ENCODE measurements around the gene CD302.

- TF ChIP-seq POLR2AphosphoS5 (IDR thresholded peaks at IDR 0.05) = no peak
- TF ChIP-seq, protein P1, sequence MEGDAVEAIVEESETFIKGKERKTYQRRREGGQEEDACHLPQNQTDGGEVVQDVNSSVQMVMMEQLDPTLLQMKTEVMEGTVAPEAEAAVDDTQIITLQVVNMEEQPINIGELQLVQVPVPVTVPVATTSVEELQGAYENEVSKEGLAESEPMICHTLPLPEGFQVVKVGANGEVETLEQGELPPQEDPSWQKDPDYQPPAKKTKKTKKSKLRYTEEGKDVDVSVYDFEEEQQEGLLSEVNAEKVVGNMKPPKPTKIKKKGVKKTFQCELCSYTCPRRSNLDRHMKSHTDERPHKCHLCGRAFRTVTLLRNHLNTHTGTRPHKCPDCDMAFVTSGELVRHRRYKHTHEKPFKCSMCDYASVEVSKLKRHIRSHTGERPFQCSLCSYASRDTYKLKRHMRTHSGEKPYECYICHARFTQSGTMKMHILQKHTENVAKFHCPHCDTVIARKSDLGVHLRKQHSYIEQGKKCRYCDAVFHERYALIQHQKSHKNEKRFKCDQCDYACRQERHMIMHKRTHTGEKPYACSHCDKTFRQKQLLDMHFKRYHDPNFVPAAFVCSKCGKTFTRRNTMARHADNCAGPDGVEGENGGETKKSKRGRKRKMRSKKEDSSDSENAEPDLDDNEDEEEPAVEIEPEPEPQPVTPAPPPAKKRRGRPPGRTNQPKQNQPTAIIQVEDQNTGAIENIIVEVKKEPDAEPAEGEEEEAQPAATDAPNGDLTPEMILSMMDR (IDR thresholded peaks at IDR 0.05) = no peak
- no peak for TF ChIP-seq EP300 (IDR thresholded peaks at IDR 0.05; ENCODE audit: low read depth)
- no peak for TF ChIP-seq POLR2A (IDR thresholded peaks at IDR 0.05)
These were observed 75.4 kb downstream of the CD302 start for GRCh38 chr2:159722580-159722979.

Measured in transverse colon (tissue), 4 donors.